AG20443 (cell line): ENCODE results near the gene CSAG1.
"Not testable (repeated sequence)": the region's sequence is repeated elsewhere in the genome, so short reads cannot be mapped to it uniquely, and the experiment has no call there.

Experiments used
- DNase-seq: peaks from one replicate; pipeline ENCODE4 v3.0.0; 2012; ENCODE audit warnings: low spot score, mixed read lengths

CSAG1 gene, protein sequence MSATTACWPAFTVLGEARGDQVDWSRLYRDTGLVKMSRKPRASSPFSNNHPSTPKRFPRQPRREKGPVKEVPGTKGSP

GRCh38 chrX:152733261-152733975 lies at the start of gene CSAG1, which contains the start of gene MAGEA12:
CSAG1 (minus strand) TSS chrX:152733721; CDS start chrX:152732460, 1,261 bp downstream.
MAGEA12 (plus strand) TSS chrX:152733757; CDS start chrX:152736162, 2,405 bp downstream.
- no peak for DNase-seq

DNA sequence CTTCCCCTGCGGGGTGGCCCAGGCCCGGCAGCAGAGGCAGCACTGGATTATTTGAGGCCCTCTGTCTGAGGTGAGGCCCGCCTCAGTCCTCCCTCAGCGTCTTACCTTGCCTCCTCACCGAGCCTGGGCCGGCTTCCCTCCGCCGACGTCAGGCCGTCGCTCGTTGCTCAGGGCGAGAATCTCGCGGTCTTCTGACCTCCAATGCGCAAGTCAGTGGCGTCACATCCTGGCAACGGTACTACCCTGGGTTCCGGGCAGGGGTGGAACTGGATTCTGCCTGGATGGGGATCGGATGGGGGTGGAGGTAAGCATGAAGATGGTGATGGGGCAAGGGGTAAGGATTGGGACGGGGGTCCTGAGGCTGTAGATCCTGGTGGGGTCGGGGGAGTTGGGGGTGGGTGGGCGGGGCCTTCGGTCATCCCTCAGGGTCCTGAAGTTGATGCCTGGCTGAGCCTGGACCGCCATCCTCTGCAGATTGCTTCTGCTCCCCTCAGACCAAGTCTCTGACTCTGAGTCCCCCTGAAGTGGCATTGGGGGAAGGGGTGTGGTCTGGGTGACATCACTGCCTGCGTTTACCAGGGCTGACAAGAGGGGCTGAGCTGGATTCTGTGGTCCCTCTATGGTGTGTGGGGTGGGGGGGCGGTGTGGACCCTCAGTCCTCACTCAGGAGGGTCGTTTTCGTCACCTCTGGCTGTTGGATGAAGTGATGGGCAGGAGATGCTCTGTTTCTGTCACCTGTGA lies 36.2 kb upstream of the CSAG1 start, which contains the start of gene MAGEA6:
MAGEA6 (minus strand) TSS at position 141 of the 741 bp plus-strand sequence. CDS start 2,039 bp downstream, outside the sequence.
- not testable (repeated sequence) for DNase-seq

GRCh38 chrX:152766562-152766961 lies 33.0 kb upstream of the CSAG1 start:
- not testable (repeated sequence) for DNase-seq

DNA sequence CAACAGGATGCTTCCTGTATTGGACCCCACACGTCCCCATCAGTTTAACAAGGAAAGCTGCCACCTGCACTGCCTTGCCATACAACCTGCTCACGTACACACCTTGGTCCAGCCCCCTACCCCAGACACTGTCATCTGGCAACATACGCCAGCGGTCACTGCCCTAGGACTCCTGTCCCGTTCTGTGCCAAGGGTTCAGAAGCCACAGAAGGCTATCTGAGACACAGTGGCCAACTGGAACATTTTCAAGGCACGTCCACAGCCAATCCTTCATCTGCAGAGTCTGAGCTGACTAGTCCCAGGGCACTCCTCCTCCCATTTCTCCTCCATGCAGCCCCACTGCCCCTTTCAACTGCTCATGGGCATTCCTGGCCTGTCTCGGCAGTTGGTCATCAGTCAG lies 28.1 kb upstream of the CSAG1 start:
- DNase-seq = not testable (repeated sequence)

GRCh38 chrX:152759544-152759943 lies 26.0 kb upstream of the CSAG1 start:
- DNase-seq = not testable (repeated sequence)

GRCh38 chrX:152758918-152759317 lies 25.4 kb upstream of the CSAG1 start, which contains the start of gene CSAG3:
CSAG3 (plus strand) TSS chrX:152759218.
- not testable (repeated sequence) for DNase-seq

- not testable (repeated sequence) for DNase-seq
These were observed 21.4 kb upstream of the CSAG1 start for GRCh38 chrX:152754871-152755270.

- not testable (repeated sequence) for DNase-seq
These were observed 20.4 kb upstream of the CSAG1 start, which contains the start of gene MAGEA2 for GRCh38 chrX:152753686-152754650. MAGEA2 (minus strand) TSS chrX:152753842; CDS start chrX:152751363, 2,479 bp downstream.

GRCh38 chrX:152738560-152738959 lies 5.0 kb upstream of the CSAG1 start:
- no peak for DNase-seq

DNA sequence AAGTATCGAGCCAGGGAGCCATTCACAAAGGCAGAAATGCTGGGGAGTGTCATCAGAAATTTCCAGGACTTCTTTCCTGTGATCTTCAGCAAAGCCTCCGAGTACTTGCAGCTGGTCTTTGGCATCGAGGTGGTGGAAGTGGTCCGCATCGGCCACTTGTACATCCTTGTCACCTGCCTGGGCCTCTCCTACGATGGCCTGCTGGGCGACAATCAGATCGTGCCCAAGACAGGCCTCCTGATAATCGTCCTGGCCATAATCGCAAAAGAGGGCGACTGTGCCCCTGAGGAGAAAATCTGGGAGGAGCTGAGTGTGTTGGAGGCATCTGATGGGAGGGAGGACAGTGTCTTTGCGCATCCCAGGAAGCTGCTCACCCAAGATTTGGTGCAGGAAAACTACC lies 3.0 kb upstream of the CSAG1 start:
- DNase-seq = not testable (repeated sequence)

- no peak for DNase-seq
These were observed 2.5 kb upstream of the CSAG1 start for GRCh38 chrX:152735860-152736511.

GRCh38 chrX:152735101-152735500 lies 1.6 kb upstream of the CSAG1 start:
- no peak for DNase-seq

DNA sequence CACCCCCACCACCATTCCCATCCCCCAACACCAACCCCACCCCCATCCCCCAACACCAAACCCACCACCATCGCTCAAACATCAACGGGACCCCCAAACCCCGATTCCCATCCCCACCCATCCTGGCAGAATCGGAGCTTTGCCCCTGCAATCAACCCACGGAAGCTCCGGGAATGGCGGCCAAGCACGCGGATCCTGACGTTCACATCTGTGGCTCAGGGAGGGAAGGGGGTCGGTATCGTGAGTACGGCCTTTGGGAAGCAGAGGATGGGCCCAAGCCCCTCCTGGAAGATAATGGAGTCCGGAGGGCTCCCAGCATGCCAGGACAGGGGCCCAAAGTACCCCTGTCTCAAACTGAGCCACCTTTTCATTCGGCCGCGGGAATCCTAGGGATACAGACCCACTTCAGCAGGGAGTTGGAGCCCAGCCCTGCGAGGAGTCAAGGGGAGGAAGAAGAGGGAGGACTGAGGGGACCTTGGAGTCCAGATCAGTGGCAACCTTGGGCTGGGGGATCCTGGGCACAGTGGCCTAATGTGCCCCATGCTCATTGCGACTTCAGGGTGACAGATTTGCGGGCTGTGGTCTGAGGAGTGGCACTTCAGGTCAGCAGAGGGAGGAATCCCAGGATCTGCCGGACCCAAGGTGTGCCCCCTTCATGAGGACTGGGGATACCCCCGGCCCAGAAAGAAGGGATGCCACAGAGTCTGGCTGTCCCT lies 780 bp upstream of the CSAG1 start:
- not testable (repeated sequence) for DNase-seq

- no peak for DNase-seq
These were observed 8.1 kb downstream of the CSAG1 start for GRCh38 chrX:152725409-152725808.

- not testable (repeated sequence) for DNase-seq
These were observed 19.4 kb downstream of the CSAG1 start, which contains the start of gene MAGEA2B for GRCh38 chrX:152713815-152714787. MAGEA2B (plus strand) TSS chrX:152714628; CDS start chrX:152717107, 2,479 bp downstream.

DNA sequence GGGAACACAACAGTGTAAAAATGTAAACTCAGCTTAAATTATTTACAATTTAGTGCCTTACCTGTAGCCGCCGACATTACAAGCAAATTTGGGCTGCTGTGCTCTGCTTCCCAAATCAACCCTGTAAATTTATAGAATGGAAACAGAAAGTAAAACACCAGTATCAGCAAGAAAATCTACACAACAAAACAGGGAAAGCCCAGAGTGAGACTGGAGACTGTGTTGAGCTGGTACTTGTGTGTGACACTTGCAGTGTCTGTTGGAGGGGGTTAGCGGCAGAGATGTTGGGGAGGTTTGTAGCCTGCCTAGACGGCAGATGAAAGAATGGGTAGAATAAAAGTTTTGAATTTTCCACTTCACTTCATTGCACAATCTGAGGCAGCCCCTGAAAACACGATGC lies 20.3 kb downstream of the CSAG1 start:
- DNase-seq = not testable (repeated sequence)

DNA sequence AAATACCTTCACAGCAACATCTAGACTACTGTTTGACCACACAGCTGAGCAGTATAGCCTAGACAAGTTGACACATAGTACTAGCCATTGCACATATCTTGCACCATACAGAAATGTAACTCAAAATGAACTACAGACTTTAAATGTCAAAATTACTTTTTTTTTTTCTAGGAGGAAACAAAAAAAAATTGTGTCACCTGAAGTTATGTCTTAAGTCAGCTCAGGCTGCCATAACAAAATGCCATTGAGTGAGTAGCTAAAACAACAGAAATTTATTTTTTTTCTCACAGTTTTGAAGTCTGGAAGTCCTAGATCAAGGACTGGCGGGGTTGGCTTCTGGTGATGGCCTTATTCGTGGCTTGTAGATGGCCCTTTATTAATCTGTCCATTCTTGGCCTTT lies 24.3 kb downstream of the CSAG1 start, which contains the start of gene CSAG2:
CSAG2 (minus strand) TSS at position 101 of the 400 bp plus-strand sequence. CDS start 161 bp downstream, outside the sequence.
- not testable (repeated sequence) for DNase-seq

DNA sequence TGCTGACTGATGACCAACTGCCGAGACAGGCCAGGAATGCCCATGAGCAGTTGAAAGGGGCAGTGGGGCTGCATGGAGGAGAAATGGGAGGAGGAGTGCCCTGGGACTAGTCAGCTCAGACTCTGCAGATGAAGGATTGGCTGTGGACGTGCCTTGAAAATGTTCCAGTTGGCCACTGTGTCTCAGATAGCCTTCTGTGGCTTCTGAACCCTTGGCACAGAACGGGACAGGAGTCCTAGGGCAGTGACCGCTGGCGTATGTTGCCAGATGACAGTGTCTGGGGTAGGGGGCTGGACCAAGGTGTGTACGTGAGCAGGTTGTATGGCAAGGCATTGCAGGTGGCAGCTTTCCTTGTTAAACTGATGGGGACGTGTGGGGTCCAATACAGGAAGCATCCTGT lies 27.0 kb downstream of the CSAG1 start:
- DNase-seq = not testable (repeated sequence)

GRCh38 chrX:152700390-152700789 lies 33.1 kb downstream of the CSAG1 start:
- DNase-seq = not testable (repeated sequence)
